ENCODE measurements around the gene CELF1.

- TF ChIP-seq CTCF (IDR thresholded peaks at IDR 0.05), result no peak
- TF ChIP-seq ZFX (IDR thresholded peaks at IDR 0.05; ENCODE audit: borderline replicate concordance), result no peak
These were observed 821 bp downstream of the CELF1 start for GRCh38 chr11:47552056-47552565.

All from 22Rv1 (cell line).